Stimulated activated CD4-positive, alpha-beta T cell treated with anti-CD3 and anti-CD28 coated beads, Interleukin-2, amount 100 ng/mL, for 4 hours (primary cell): Measurements from ENCODE around the gene UBE2E1.
"Not testable (repeated sequence)": the region's sequence is repeated elsewhere in the genome, so short reads cannot be mapped to it uniquely, and the experiment has no call there.

Source experiments
- DNase-seq: peaks from one replicate; pipeline ENCODE4 v3.0.0-alpha.2; 2020; ENCODE audit warnings: low read depth

Gene UBE2E1

DNA sequence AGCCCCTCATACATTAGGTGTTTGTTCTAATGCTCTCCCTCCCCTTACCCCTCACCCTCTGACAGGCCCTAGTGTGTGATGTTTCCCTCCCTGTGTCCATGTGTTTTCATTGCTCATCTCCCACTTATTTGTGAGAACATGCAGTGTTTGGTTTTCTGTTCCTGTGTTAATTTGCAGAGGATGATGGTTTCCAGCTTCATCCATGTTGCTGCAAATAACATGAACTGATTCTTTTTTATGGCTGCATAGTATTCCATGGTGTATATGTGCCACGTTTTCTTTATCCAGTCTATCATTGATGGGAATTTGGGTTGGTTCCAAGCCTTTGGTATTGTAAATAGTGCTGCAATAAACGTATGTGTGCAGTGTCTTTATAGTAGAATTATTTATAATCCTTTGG lies 43.7 kb downstream of the UBE2E1 start:
- not testable (repeated sequence) for DNase-seq

GRCh38 chr3:23856286-23856685 lies 50.5 kb downstream of the UBE2E1 start:
- DNase-seq: no peak

DNA sequence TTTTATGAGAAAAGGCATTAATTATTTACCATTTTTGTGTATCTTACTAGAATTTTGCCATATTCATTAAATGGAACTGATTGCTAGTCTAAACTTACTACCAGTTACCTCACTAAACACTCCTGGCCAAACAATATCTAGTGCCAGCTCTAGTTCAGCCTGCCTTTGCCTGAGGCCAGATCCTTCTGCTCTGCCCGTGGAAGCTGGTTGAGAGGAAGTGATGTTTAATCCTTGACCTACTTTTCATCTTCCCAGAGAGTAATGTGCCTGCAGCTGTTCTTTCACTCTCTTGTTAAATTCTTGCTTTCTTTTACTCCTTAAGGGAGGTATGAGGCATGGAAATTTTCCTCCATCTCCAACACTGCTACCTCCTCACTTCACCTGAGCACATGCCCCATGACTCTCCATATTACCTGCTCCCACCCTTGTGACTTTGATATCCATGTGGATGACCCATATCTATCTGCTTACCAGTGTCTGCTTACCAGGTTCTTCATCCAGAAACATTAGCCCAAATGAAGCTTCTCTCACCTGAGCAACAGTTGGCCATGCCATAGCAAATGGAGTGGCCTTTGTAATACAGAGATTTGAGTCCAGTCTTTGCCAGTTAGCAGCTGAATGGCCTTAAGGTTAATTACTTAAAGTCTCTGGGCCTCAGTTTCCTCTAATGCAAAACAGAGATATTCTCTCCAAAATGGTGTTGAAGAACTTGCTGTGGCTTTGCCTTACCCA lies 53.4 kb downstream of the UBE2E1 start:
- no peak for DNase-seq

- DNase-seq: no peak
Measured at GRCh38 chr3:23859839-23860382, 54.2 kb downstream of the UBE2E1 start.

DNA sequence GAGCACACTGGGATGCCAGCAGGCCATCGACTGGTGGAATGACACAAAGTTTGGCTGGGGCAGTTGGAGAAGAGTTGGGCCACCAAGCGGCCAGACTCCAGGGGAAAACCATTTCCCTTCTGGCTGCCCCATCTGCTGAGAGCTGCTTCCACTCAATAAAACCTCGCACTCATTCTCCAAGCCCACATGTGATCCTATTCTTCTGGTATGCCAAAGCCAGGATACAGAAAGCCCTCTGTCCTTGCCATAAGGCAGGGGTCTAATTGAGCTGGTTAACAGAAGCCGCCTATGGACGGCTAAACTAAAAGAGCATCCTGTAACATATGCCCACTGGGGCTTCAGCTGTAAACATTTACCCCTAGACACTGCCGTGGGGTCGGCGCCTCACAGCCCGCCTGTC lies 55.9 kb downstream of the UBE2E1 start:
- no peak for DNase-seq

- no peak for DNase-seq
Measured at GRCh38 chr3:23863060-23863459, 57.3 kb downstream of the UBE2E1 start.

DNA sequence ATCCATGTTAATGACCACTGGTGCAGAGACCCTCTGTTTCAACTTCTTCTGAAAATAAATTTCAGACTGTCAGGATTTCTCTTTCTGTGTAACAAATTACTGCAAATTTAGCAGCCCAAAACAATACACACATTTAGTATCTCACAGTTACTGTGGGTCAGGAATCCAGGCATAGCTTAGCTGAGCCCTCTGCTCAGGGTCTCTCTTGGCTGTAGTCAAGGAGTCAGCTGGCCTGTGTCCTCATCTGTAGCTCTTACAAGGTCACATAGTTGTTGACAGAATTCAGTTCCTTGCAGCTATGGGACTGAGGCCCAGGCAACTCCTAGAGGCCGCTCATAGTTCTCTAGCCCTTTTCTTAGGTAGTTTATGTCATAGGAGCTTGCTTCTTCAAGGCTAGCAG lies 59.2 kb downstream of the UBE2E1 start:
- no peak for DNase-seq

DNA sequence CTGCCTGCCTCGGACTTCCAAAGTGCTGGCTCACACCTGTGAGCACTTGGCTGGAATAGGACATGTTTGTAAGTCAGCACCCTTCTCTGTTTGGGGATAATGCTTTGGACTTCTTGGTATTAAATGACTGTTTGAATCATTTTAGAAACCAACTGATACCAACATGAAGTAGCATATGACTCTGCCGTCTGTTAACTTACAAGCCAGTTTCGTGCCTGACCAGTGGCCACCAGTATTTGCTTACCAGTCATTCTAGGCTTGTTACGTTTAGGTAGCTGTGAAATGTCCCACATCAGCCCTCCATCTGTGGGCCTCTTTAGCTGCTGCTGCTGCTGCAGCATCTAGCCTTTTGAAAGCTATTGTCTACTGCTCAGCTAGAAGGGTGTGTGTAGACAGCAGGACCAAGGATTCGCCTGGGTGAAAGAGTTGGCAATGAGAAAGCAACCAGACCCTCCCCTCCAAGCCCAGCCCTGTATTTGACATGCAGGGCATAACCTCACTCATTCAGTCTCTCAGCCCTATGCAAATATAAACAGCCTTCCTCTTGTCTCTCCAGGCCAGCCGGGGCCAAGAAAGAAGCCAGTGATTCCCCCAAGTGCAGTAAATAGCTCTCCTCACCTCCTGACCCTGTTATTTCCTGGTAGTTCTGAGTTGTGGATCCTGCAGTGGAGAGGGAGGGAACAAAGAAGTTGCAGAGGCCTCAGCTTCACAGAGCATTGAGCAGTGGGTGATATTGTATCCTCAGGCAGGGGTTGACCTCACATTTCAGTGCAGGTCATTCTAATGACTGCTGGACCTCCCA lies 60.0 kb downstream of the UBE2E1 start:
- no peak for DNase-seq

- DNase-seq: no peak
Measured at GRCh38 chr3:23867400-23867799, 61.6 kb downstream of the UBE2E1 start.

DNA sequence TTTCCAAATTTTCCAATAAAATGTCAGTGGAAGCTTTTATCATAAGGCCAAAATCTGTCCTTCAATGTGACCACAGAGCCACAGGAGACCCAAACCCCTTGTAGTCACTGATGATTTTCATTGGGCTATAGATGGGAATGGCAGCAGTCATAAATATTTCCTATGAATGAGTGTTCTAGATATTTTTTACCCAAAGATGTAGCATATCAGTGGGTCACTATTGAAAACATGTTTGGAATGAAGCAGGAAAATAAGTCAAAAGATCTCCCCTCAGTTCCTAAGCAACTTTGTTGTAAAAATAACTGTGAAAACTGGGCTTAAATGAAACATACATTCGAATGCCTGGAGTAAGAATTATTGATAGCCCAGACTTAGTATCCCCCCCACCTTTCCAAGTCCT lies 62.1 kb downstream of the UBE2E1 start:
- DNase-seq: no peak

DNA sequence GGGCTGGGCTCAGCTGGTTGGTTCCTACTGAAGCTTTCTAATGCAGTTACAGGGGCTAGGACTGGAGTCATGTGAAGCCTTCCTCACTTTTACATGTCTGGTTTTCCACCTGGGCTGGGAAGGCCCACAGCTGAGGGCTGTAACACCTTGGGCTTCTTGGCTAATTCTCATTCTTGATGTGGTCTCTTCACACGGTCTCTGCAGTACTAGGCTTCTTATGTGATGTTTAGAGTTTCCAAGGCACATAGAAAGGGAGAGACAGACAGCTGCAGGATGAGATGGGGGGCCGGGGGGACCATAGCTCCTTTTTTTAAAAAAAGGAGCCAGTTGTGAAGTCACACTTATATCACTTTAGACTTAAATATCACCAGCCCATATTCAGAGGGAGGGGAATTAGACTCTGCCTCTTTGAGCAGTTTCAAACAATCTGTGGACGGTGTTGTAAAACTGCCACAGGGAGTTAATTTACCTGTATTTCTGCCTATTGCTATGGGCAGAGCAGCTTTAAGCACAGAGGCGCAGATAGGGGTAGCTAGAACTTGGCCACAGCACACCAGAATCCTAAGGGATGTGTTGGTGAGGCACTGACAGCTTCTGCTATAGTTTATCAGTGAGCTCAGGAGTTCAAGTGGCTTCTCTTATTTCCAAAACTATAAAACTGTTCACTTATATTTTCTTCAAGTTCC lies 64.4 kb downstream of the UBE2E1 start:
- no peak for DNase-seq

DNA sequence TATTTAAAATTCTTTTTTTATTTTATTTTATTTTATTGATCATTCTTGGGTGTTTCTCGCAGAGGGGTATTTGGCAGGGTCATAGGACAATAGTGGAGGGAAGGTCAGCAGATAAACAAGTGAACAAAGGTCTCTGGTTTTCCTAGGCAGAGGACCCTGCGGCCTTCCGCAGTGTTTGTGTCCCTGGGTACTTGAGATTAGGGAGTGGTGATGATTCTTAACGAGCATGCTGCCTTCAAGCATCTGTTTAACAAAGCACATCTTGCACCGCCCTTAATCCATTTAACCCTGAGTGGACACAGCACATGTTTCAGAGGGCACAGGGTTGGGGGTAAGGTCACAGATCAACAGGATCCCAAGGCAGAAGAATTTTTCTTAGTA lies 64.9 kb downstream of the UBE2E1 start:
- not testable (repeated sequence) for DNase-seq

- DNase-seq: not testable (repeated sequence)
Measured at GRCh38 chr3:23871361-23871760, 65.6 kb downstream of the UBE2E1 start.

- DNase-seq: no peak
Measured at GRCh38 chr3:23872330-23872729, 66.6 kb downstream of the UBE2E1 start.

- DNase-seq: no peak
Measured at GRCh38 chr3:23873941-23874340, 68.2 kb downstream of the UBE2E1 start.

GRCh38 chr3:23874359-23875112 lies 68.8 kb downstream of the UBE2E1 start:
- no peak for DNase-seq

DNA sequence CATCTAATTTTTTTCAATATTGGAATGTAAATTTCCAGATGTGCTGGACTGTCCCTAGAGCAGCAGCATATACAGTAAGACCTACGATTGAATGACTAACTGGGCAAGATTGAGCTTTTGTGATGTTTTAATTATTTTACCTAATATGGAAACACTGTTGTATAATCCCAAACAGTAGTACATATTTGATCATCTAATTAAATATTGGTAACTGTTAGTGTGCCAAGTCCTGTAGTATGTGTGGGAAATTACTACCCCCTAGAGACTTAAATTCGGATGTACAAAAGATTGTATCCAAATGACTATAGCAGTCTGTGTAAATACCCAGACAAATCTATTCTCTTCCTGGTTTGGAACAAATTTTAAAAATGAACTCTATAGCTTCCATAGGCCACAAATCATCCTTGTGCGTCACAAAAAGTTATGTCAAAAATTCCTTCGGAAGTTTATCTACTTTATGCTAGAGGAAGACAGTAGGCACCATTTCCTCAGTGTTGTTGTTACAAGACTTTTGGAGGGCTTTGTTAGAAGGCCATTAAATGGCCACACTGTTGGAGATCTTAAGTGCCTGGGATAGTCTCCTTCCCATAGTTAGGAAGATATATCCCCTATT lies 69.5 kb downstream of the UBE2E1 start:
- DNase-seq: no peak

- no peak for DNase-seq
Measured at GRCh38 chr3:23876923-23877322, 71.2 kb downstream of the UBE2E1 start.

GRCh38 chr3:23877329-23877980 lies 71.7 kb downstream of the UBE2E1 start:
- no peak for DNase-seq

DNA sequence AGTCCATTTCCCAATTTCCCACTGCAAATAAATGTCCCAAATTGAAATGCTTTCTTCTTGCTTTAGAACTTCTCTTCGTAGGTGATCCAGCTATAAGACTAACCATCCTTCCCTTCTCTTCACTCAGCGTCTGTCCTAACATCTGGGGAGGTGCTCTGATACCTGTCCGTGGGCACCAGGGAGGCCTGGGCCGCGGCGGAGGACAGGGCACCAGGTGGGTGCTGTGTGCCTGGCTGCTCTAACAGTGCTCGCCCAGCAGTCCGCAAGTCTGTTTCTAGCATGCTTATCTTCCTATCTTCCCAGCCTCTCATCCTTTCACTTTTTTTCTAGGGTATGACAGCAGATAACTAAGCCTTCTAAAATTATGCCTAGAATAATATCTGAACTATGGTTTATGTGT lies 73.7 kb downstream of the UBE2E1 start:
- DNase-seq: no peak
